HG02642 (cell line): ENCODE measurements around the gene PSMC4.

Source experiments
- ATAC-seq: cut with Tn5 transposase; IDR thresholded peaks from one replicate; pipeline ENCODE4 v1.9.1; 2021; ENCODE audit warnings: mild to moderate bottlenecking; ENCODE audit not compliant: unreplicated experiment, poor library complexity

Gene PSMC4

GRCh38 chr19:39970675-39971379 lies at the start of gene PSMC4:
Gene PSMC4, plus strand, starts transcription at chr19:39971165. Its CDS starts 38 bp downstream, at chr19:39971203.
- peak; percentile 93 for ATAC-seq

DNA sequence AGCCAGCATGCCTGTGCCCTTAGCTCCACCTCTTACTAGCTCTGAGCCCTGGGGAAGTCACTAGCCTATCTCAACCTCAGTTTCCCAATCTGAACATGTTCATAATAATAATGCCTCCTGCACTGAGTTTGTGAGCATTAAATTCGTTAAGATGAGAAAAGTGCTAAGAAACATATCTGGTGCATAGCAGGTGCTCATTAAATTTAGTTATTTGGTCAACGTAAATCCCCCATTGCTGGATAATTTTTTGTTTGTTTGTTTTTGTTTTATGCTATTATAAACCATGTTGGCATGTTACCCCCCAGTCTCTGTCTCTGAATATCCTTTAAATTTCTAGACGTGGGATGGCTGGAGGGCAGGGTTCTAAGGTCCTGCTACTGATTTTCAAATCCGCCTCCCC lies 47.1 kb upstream of the PSMC4 start:
- ATAC-seq, result no peak

GRCh38 chr19:39924389-39924788 lies 46.6 kb upstream of the PSMC4 start:
- ATAC-seq, result no peak

DNA sequence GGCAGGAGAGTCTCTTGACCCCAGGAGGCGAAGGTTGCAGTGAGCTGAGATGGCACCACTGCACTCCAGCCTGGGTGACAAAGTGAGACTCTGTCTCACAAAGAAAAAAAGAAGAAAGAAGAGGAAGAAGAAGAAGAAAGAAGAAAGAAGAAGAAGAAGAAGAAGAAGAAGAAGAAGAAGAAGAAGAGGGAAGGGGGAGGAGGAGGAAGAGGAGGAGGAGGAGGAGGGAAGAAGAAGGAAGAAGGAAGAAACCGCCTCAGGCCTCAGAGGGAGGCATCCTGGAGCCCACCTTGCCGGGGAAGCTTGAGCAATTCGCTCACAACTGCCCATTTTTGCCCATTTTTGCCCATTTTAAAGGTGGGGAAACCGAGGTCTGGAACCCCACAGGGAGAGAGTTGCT lies 46.0 kb upstream of the PSMC4 start:
- ATAC-seq, result no peak

DNA sequence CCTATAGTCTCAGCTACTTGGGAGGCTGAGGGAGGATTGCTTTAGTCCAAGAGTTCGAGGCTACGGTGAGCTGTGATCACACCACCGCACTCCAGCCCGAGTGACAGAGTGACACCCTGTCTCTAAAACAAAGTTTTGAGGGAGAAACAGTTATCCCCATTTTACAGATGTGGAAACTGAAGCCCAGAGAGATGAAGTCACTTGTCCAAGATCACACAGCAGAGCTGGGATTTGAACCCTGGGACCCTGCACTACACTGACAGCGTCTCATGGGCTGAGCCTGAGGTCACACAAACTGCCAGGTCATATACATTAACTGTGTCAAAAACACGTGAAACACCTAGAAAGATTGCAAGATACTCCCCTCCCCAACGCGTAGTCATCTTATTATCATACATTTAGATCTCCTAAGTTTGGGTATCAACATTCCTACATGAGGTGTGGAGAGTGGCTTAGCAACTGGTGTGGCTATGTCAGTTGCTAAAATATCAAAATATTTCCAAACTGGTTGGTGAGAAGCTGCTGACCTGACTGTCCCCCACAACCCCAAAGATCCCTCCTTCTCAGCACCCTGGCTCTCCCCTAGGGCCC lies 44.7 kb upstream of the PSMC4 start:
- ATAC-seq, result no peak

- ATAC-seq, result no peak
These were observed 43.9 kb upstream of the PSMC4 start for GRCh38 chr19:39927076-39927475.

DNA sequence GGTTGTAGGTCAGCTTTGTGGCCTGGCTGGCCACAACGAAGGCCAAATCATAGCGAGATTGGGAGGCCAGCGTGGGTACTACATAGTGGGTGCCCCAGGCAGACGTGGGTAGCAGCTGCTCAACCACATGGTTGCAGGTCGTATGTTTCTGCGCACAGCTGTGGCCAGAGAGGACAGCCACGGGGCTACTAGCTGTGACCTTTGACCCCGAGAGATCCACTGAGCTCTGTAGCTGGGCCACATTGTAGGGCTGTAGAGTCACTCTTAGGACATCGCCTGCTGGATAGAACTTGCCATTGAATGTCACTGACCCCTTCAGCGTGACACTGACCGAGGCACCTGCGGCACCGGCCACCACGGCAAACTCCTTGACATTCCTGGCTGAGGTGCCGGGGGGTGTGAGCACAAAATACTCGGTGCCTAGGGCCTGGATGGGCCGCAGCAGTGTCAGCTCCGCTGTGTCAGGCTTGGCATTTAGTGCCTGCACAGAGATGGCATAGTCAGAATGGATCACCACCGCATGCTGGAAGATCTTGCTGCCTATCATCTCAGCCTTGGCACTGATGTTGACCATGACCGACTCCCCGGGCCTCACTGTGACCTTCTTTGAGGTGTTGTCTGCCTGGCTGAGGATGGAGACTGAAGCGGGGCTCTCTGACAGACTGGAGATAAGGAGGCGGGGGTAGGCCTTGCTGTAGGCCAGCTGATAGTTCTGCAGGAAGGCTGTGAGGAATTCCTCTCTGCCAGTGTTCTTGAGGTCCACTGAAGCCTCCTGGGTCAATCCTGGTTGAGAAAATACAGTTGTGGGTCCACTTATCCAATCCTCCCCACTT lies 43.2 kb upstream of the PSMC4 start:
- no peak for ATAC-seq

GRCh38 chr19:39928357-39928725 lies 42.6 kb upstream of the PSMC4 start:
- ATAC-seq, result no peak

DNA sequence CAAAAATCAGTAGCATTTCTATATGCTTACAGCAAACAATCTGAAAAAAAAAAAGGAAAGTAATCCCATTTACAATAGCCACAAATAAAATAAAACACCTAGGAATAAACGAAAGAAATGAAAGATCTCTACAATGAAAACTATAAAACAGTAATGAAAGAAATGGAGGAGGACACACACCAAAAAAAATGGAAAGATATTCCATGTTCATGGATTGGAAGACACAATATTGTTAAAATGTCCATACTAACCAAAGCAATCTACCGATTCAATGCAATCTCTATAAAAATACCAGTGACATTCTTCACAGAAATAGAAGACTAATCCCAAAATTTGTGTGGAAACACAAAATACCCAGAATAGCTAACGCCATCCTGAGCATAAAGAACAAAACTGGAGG lies 41.2 kb upstream of the PSMC4 start:
- no peak for ATAC-seq

- ATAC-seq, result no peak
These were observed 36.2 kb upstream of the PSMC4 start, which contains the start of gene FCGBP for GRCh38 chr19:39934584-39935363. Gene FCGBP, minus strand, starts transcription at chr19:39934634.

DNA sequence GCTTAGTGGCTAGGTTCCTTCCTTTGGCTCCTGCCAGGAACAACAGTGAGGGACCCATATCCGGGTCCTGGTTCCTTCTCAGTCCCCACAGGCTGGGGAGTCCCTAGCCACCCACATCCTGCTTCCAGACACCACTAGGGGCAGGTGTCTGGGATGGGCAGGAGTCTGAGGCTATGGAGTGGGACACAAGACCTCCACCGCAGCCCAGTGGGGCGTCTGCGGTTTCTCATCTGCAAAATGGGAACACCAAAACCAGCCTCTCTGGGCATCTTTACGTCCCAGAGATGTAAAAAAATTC lies 35.7 kb upstream of the PSMC4 start:
- ATAC-seq, result no peak

- no peak for ATAC-seq
These were observed 34.9 kb upstream of the PSMC4 start for GRCh38 chr19:39936020-39936419.

GRCh38 chr19:39936622-39937021 lies 34.3 kb upstream of the PSMC4 start:
- no peak for ATAC-seq

DNA sequence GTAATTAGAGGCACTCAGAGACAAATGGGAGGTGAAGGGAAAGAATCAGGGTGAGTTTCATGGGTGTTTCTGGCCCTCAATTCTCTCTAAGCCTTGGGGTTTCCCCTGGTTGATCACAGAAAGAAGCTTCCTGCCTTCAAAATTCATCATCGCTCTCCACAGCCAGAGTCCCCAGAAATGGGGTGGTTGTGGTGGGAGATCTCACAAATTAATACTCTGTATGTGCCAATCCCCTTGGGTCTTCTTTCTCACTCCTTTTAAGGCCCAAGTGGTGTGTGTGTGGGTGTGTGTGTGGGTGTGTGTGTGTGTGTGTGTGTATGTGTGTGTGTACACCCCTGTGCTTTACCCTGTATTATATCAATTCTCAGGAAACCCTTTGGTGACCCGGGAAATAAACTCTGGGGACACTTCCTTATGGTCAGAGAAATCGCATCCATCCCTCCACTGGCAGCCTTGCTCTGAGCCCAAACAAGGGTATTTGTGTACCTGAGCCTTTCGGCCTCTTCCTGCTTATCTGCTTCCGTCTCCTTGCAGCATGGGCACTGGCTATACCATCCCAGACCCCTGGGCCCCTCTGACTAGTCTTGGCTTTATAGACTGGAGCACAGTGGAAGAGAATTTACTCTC lies 33.8 kb upstream of the PSMC4 start:
- ATAC-seq, result no peak

DNA sequence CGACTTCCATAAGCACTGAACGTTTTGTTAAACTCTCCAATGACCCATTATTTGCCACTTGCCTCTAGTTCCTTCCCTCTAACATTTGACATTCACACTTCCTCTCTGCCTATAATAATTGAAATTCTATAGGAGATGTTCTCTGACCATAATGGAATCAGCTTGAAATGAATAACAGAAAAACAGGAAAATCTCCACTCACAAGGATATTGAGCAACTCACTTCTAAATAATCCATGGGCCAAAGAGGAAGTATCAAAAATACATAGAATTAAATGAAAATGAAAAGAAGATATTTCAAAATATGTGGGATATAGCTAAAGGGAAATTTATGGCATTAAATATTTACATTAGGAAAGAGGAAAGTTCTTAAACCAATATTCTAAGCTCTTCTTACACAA lies 33.2 kb upstream of the PSMC4 start:
- no peak for ATAC-seq

DNA sequence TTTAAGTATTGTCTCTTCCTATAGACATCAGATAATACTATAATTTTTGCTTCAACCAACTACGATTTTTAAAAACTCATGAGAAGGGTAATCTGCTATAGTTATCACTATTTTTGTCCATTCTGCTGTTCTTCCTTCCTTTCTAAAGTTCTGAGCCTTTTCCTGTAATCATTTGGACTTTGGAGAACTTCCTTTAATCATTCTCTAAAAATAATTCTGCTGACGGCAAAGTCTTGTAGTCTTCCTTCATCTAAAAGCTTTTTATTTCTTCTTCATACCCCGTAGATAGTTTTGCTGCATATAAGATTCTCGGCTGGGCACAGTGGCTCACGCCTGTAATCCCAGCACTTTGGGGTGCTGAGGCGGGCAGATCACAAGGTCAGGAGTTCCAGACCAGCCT lies 31.4 kb upstream of the PSMC4 start:
- no peak for ATAC-seq

GRCh38 chr19:39940221-39940833 lies 30.6 kb upstream of the PSMC4 start:
- no peak for ATAC-seq

DNA sequence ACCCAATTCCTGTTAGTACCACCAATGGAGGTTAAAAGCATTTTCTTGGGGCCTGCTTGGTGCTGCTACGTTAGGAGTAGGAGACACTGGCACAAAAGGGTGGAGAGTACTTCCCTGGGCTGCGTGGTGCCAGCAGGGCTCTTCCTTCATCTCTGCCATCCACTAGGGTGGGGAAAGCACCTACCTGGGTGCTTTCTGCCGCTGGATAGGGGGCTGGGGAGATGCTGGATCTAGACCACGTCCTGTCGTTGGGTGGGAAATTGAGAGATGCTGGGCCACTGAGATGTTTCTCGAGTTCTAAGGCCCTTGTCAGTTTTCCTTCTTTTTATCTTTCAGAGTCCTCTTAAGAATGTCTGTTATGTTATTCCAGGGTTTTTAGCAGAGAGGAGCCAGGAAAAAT lies 29.8 kb upstream of the PSMC4 start:
- ATAC-seq, result no peak

GRCh38 chr19:39941615-39942365 lies 29.2 kb upstream of the PSMC4 start:
- ATAC-seq, result peak; percentile 58
